Liver (tissue), 3 donors: Measurements from ENCODE around the gene SEPTIN3.

ENCODE experiments used
- CTCF ChIP-seq: fragments of 150-350 bp; IDR thresholded peaks from 2 replicates; pipeline ENCODE4 v1.5.1; 2017; ENCODE audit warnings: improper control_type of control experiment, low read depth, low read length; ENCODE audit not compliant: missing input control
- RXRA ChIP-seq, 2 donors: IDR thresholded peaks; 2 replicates each; pipeline ENCODE4 v1.6.1; 2017 to 2018; ENCODE audit warnings: antibody characterized with exemption in 2 of 2, mild to moderate bottlenecking in 1 of 2
- donor health status: healthy.
- donor health status: healthy.

- TF ChIP-seq CTCF = no peak
- no peak for TF ChIP-seq RXRA (IDR thresholded peaks at IDR 0.05)
Measured at GRCh38 chr22:41927813-41928212, 41.4 kb upstream of the SEPTIN3 start.
